Measurements from ENCODE around the gene IGF1.

The IGF1 gene

GRCh38 chr12:102372087-102372486 lies 108.3 kb downstream of the IGF1 start:
- Histone ChIP-seq H2AFZ (ENCODE audit: low read depth, low read length) (no peak overlapping the region), H3K9ac (ENCODE audit: low read length) (no peak overlapping the region), H3K23ac (ENCODE audit: low read length in 2 of 2) (no peak overlapping the region), H3K27ac (ENCODE audit: low read length, poor library complexity, severe bottlenecking) (no peak overlapping the region), H2AK5ac (ENCODE audit: low read length, severe bottlenecking) (no peak overlapping the region), H2BK5ac (ENCODE audit: low read depth, low read length, poor library complexity, severe bottlenecking) (no peak overlapping the region), H3K18ac (ENCODE audit: low read depth in 1 of 2, low read length in 2 of 2) (no peak overlapping the region), H3K14ac (ENCODE audit: low read length in 2 of 2) (no peak overlapping the region), H3K36me3 (ENCODE audit: control insufficient read depth in 1 of 2, insufficient read depth in 2 of 2, low read depth in 1 of 2, low read length in 2 of 2) (no peaks in the 10 kb centered on the region), H4K8ac (ENCODE audit: low read length) (no peak overlapping the region), H2BK12ac (ENCODE audit: low read length in 2 of 2) (no peak overlapping the region), H3K4me1 (ENCODE audit: control insufficient read depth, insufficient read depth, low read depth, low read length) (no peaks in the 10 kb centered on the region), H3K79me1 (replicated peaks; ENCODE audit: low read length, poor library complexity, severe bottlenecking) (no peaks in the 10 kb centered on the region), H2BK15ac (ENCODE audit: low read depth, poor library complexity, severe bottlenecking) (no peak overlapping the region), H3K4me2 (ENCODE audit: low read length, poor library complexity, severe bottlenecking) (no peak overlapping the region), H3K4ac (ENCODE audit: low read depth in 1 of 2, low read length in 2 of 2) (no peak overlapping the region), H4K91ac (ENCODE audit: low read length) (no peak overlapping the region), H2BK120ac (ENCODE audit: low read depth, low read length) (no peak overlapping the region), H3K4me3 (ENCODE audit: insufficient read depth in 1 of 2, low read depth in 1 of 2, low read length in 2 of 2) (no peak overlapping the region), H3K27me3 (ENCODE audit: control insufficient read depth in 1 of 2, insufficient read depth in 1 of 2, low read length in 2 of 2) (no peaks in the 10 kb centered on the region), H3K9me3 (ENCODE audit: control insufficient read depth, low read length) (peaks cover 11% of the 10 kb centered on the region)
- no peak for DNase-seq
- WGBS: 68% methylated on average over 3 of the region's 3 CpGs

GRCh38 chr12:102371165-102371564 lies 109.2 kb downstream of the IGF1 start:
- H2AK5ac ChIP-seq (ENCODE audit: low read length, severe bottlenecking): no peak overlapping the region
- H3K9ac ChIP-seq (ENCODE audit: low read length): no peak overlapping the region
- no peak overlapping the region for H3K4me3 ChIP-seq (ENCODE audit: insufficient read depth in 1 of 2, low read depth in 1 of 2, low read length in 2 of 2)
- H3K36me3 ChIP-seq (ENCODE audit: control insufficient read depth in 1 of 2, insufficient read depth in 2 of 2, low read depth in 1 of 2, low read length in 2 of 2): no peaks in the 10 kb centered on the region
- no peak overlapping the region for H3K27ac ChIP-seq (ENCODE audit: low read length, poor library complexity, severe bottlenecking)
- no peak overlapping the region for H3K4me2 ChIP-seq (ENCODE audit: low read length, poor library complexity, severe bottlenecking)
- H3K14ac ChIP-seq (ENCODE audit: low read length in 2 of 2): no peak overlapping the region
- no peak overlapping the region for H2BK15ac ChIP-seq (ENCODE audit: low read depth, poor library complexity, severe bottlenecking)
- peaks cover 11% of the 10 kb centered on the region for H3K9me3 ChIP-seq (ENCODE audit: control insufficient read depth, low read length)
- no peak overlapping the region for H3K4ac ChIP-seq (ENCODE audit: low read depth in 1 of 2, low read length in 2 of 2)
- H2AFZ ChIP-seq (ENCODE audit: low read depth, low read length): no peak overlapping the region
- no CpG with 5 or more reads among the region's 2 CpGs for WGBS
- H3K18ac ChIP-seq (ENCODE audit: low read depth in 1 of 2, low read length in 2 of 2): no peak overlapping the region
- no peak for DNase-seq
- no peaks in the 10 kb centered on the region for H3K4me1 ChIP-seq (ENCODE audit: control insufficient read depth, insufficient read depth, low read depth, low read length)
- no peaks in the 10 kb centered on the region for H3K79me1 ChIP-seq (replicated peaks; ENCODE audit: low read length, poor library complexity, severe bottlenecking)
- H4K8ac ChIP-seq (ENCODE audit: low read length): no peak overlapping the region
- H3K27me3 ChIP-seq (ENCODE audit: control insufficient read depth in 1 of 2, insufficient read depth in 1 of 2, low read length in 2 of 2): no peaks in the 10 kb centered on the region
- no peak overlapping the region for H2BK120ac ChIP-seq (ENCODE audit: low read depth, low read length)
- no peak overlapping the region for H2BK12ac ChIP-seq (ENCODE audit: low read length in 2 of 2)
- H3K23ac ChIP-seq (ENCODE audit: low read length in 2 of 2): no peak overlapping the region
- H4K91ac ChIP-seq (ENCODE audit: low read length): no peak overlapping the region
- H2BK5ac ChIP-seq (ENCODE audit: low read depth, low read length, poor library complexity, severe bottlenecking): no peak overlapping the region

- no peaks in the 10 kb centered on the region for H3K79me1 ChIP-seq (replicated peaks; ENCODE audit: low read length, poor library complexity, severe bottlenecking)
- H3K9me3 ChIP-seq (ENCODE audit: control insufficient read depth, low read length): peaks cover 11% of the 10 kb centered on the region
- H2AFZ ChIP-seq (ENCODE audit: low read depth, low read length): no peak overlapping the region
- H3K9ac ChIP-seq (ENCODE audit: low read length): no peak overlapping the region
- H3K36me3 ChIP-seq (ENCODE audit: control insufficient read depth in 1 of 2, insufficient read depth in 2 of 2, low read depth in 1 of 2, low read length in 2 of 2): no peaks in the 10 kb centered on the region
- no peak overlapping the region for H3K23ac ChIP-seq (ENCODE audit: low read length in 2 of 2)
- no peak overlapping the region for H2AK5ac ChIP-seq (ENCODE audit: low read length, severe bottlenecking)
- H3K27ac ChIP-seq (ENCODE audit: low read length, poor library complexity, severe bottlenecking): no peak overlapping the region
- H3K18ac ChIP-seq (ENCODE audit: low read depth in 1 of 2, low read length in 2 of 2): no peak overlapping the region
- no peak overlapping the region for H3K14ac ChIP-seq (ENCODE audit: low read length in 2 of 2)
- no peaks in the 10 kb centered on the region for H3K27me3 ChIP-seq (ENCODE audit: control insufficient read depth in 1 of 2, insufficient read depth in 1 of 2, low read length in 2 of 2)
- no peak overlapping the region for H3K4ac ChIP-seq (ENCODE audit: low read depth in 1 of 2, low read length in 2 of 2)
- H3K4me1 ChIP-seq (ENCODE audit: control insufficient read depth, insufficient read depth, low read depth, low read length): no peaks in the 10 kb centered on the region
- H2BK12ac ChIP-seq (ENCODE audit: low read length in 2 of 2): no peak overlapping the region
- no peak overlapping the region for H2BK5ac ChIP-seq (ENCODE audit: low read depth, low read length, poor library complexity, severe bottlenecking)
- DNase-seq: no peak
- no peak overlapping the region for H3K4me2 ChIP-seq (ENCODE audit: low read length, poor library complexity, severe bottlenecking)
- H2BK15ac ChIP-seq (ENCODE audit: low read depth, poor library complexity, severe bottlenecking): no peak overlapping the region
- no peak overlapping the region for H4K91ac ChIP-seq (ENCODE audit: low read length)
- no peak overlapping the region for H4K8ac ChIP-seq (ENCODE audit: low read length)
- H3K4me3 ChIP-seq (ENCODE audit: insufficient read depth in 1 of 2, low read depth in 1 of 2, low read length in 2 of 2): no peak overlapping the region
- 13% methylated on average over 2 of the region's 2 CpGs for whole genome bisulfite sequencing
- no peak overlapping the region for H2BK120ac ChIP-seq (ENCODE audit: low read depth, low read length)
These were observed 110.5 kb downstream of the IGF1 start for GRCh38 chr12:102369876-102370275.

GRCh38 chr12:102365365-102365764 lies 115.0 kb downstream of the IGF1 start:
- no peak overlapping the region for H3K9ac ChIP-seq (ENCODE audit: low read length)
- no peaks in the 10 kb centered on the region for H3K36me3 ChIP-seq (ENCODE audit: control insufficient read depth in 1 of 2, insufficient read depth in 2 of 2, low read depth in 1 of 2, low read length in 2 of 2)
- H3K9me3 ChIP-seq (ENCODE audit: control insufficient read depth, low read length): peaks cover 11% of the 10 kb centered on the region
- no peak overlapping the region for H3K4ac ChIP-seq (ENCODE audit: low read depth in 1 of 2, low read length in 2 of 2)
- no peaks in the 10 kb centered on the region for H3K27me3 ChIP-seq (ENCODE audit: control insufficient read depth in 1 of 2, insufficient read depth in 1 of 2, low read length in 2 of 2)
- no peak overlapping the region for H2BK120ac ChIP-seq (ENCODE audit: low read depth, low read length)
- H3K23ac ChIP-seq (ENCODE audit: low read length in 2 of 2): no peak overlapping the region
- no peak overlapping the region for H3K4me3 ChIP-seq (ENCODE audit: insufficient read depth in 1 of 2, low read depth in 1 of 2, low read length in 2 of 2)
- H2BK5ac ChIP-seq (ENCODE audit: low read depth, low read length, poor library complexity, severe bottlenecking): no peak overlapping the region
- no peak overlapping the region for H4K8ac ChIP-seq (ENCODE audit: low read length)
- no peak overlapping the region for H3K18ac ChIP-seq (ENCODE audit: low read depth in 1 of 2, low read length in 2 of 2)
- H2AK5ac ChIP-seq (ENCODE audit: low read length, severe bottlenecking): no peak overlapping the region
- H3K4me1 ChIP-seq (ENCODE audit: control insufficient read depth, insufficient read depth, low read depth, low read length): no peaks in the 10 kb centered on the region
- no peak overlapping the region for H2AFZ ChIP-seq (ENCODE audit: low read depth, low read length)
- no peak overlapping the region for H2BK12ac ChIP-seq (ENCODE audit: low read length in 2 of 2)
- H4K91ac ChIP-seq (ENCODE audit: low read length): no peak overlapping the region
- H3K27ac ChIP-seq (ENCODE audit: low read length, poor library complexity, severe bottlenecking): no peak overlapping the region
- H2BK15ac ChIP-seq (ENCODE audit: low read depth, poor library complexity, severe bottlenecking): no peak overlapping the region
- no peaks in the 10 kb centered on the region for H3K79me1 ChIP-seq (replicated peaks; ENCODE audit: low read length, poor library complexity, severe bottlenecking)
- H3K4me2 ChIP-seq (ENCODE audit: low read length, poor library complexity, severe bottlenecking): no peak overlapping the region
- DNase-seq: no peak
- no peak overlapping the region for H3K14ac ChIP-seq (ENCODE audit: low read length in 2 of 2)

All from mesenchymal stem cell (in vitro differentiated cells and primary cell).